ENCODE measurements around the gene ABI1.

Gene ABI1

DNA sequence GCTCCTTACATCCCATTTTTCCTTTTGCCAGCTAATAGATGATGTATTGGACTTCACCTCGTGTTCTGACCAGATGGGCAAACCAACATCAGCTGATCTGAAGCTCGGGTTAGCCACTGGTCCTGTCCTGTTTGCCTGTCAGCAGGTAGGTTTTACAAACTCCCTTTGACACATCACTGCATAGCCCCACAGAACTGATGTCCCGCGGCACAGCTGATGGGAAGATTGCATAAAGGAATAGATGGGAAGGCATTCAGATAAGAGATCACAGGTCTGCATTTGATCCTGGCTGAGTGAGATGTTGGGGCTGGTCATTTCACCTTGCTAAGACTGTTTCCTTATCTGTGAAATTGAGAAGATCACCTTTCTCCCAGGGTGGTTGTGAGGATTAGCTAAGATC is 125.3 kb downstream of the ABI1 start:
- in situ Hi-C loops (cut with HindIII; ENCODE audit: low sequenced_read_pairs): loop anchor here (5.0 kb wide), 1 partner anchor 37 kb away; no protein-coding TSS in a partner anchor
- TF ChIP-seq, protein P1, sequence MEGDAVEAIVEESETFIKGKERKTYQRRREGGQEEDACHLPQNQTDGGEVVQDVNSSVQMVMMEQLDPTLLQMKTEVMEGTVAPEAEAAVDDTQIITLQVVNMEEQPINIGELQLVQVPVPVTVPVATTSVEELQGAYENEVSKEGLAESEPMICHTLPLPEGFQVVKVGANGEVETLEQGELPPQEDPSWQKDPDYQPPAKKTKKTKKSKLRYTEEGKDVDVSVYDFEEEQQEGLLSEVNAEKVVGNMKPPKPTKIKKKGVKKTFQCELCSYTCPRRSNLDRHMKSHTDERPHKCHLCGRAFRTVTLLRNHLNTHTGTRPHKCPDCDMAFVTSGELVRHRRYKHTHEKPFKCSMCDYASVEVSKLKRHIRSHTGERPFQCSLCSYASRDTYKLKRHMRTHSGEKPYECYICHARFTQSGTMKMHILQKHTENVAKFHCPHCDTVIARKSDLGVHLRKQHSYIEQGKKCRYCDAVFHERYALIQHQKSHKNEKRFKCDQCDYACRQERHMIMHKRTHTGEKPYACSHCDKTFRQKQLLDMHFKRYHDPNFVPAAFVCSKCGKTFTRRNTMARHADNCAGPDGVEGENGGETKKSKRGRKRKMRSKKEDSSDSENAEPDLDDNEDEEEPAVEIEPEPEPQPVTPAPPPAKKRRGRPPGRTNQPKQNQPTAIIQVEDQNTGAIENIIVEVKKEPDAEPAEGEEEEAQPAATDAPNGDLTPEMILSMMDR (IDR thresholded peaks at IDR 0.05; ENCODE audit: low read depth, low read length, missing control alignments): no peak
- H3K4me3 ChIP-seq (ENCODE audit: low read depth, low read length): no peak overlapping the region
- no peak for DNase-seq (ENCODE audit: low read depth)

DNA sequence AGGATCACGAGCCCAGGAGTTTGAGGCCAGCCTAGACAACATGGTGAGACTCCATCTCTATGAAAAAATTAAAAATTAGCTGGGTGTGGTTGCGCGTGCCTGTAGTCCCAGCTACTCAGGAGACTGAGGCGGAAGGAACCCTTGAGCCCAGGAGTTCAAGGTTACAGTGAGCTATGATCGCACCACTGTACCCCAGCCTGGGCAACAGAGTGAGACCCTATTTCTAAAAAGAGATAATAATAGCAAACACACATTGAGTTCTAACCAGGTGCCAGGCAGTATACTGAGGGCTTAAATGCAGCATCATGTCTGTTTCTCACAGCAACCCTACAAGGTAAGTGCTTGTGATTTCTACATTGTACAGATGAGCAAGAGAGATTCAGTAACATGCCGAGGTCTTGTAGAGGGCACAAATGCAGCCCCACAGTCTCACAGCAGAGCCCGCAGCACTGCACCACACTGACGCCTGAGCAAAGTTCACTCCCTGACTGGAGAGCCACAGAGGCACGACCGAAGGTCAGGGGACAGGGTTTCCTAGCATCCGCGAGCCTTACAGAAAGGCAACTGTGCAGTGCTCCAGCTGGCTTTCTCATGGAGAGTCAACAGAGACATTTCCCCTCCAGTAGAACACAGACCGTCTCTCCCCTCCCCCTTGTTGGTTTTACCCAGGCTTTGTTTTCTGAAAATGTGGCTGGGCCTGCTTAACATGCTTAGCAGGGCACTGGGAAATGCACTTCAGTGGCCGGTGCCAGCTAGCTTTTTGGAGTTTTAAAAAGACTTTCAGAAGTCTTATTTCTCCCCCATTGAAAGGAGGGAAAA is 126.8 kb downstream of the ABI1 start:
- TF ChIP-seq, protein P1 (IDR thresholded peaks at IDR 0.05; ENCODE audit: low read depth, low read length, missing control alignments): no peak
- in situ Hi-C loops (cut with HindIII; ENCODE audit: low sequenced_read_pairs): no loop called here
- H3K4me3 ChIP-seq (ENCODE audit: low read depth, low read length): no peak overlapping the region
- DNase-seq (ENCODE audit: low read depth): no peak

DNA sequence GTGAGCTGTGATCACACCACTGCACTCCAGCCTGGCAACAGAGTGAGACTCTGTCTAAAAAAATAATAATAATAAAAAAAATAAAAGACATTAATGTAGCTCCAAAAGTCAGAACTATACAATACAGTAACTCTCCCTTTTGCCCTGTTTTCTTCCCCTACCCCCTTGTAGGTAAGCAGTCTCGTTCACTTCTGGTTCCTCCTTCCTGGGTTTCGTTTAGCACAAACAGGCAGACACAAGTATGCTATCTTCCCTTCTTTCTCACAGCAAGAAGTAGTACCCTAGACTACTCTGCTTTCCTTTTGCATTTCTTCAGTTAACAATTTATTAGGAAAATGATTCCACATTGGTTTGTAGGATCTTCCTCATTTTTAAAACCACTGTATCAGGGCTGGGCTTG is 130.2 kb downstream of the ABI1 start:
- in situ Hi-C loops (cut with HindIII; ENCODE audit: low sequenced_read_pairs): no loop called here

GRCh38 chr10:26729395-26729794 is 131.4 kb downstream of the ABI1 start:
- DNase-seq (ENCODE audit: low read depth): no peak
- in situ Hi-C loops (cut with HindIII; ENCODE audit: low sequenced_read_pairs): no loop called here
- TF ChIP-seq, protein P1 (IDR thresholded peaks at IDR 0.05; ENCODE audit: low read depth, low read length, missing control alignments): no peak
- H3K4me3 ChIP-seq (ENCODE audit: low read depth, low read length): no peak overlapping the region

More for the DNA sequence above, 130.2 kb downstream of the ABI1 start:
- no peak for DNase-seq (ENCODE audit: low read depth)
- no peak overlapping the region for H3K4me3 ChIP-seq (ENCODE audit: low read depth, low read length)
- TF ChIP-seq, protein P1 (IDR thresholded peaks at IDR 0.05; ENCODE audit: low read depth, low read length, missing control alignments): no peak

DNA sequence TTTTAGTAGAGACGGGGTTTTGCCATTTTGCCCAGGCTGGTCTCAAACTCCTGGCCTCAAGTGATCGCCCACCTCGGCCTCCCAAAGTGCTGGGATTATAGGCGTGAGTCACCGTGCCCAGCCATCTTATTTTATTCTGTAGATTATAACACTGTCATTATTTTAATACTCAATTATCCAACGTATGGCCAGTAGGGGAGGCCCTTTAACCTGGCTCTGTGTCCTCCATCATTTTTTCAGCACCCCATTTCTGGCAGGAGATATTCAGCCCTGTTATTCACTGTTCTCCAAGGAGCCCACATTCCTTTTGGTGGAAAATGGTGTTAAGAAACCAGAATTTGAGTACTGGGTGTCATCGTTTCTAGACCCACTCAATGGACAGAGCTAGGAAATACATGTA is 131.8 kb downstream of the ABI1 start:
- no peak overlapping the region for H3K4me3 ChIP-seq (ENCODE audit: low read depth, low read length)
- no peak for DNase-seq (ENCODE audit: low read depth)
- TF ChIP-seq, protein P1 (IDR thresholded peaks at IDR 0.05; ENCODE audit: low read depth, low read length, missing control alignments): no peak
- in situ Hi-C loops (cut with HindIII; ENCODE audit: low sequenced_read_pairs): no loop called here

- no peak overlapping the region for H3K4me3 ChIP-seq (ENCODE audit: low read depth, low read length)
- in situ Hi-C loops (cut with HindIII; ENCODE audit: low sequenced_read_pairs): no loop called here
- DNase-seq (ENCODE audit: low read depth): no peak
- TF ChIP-seq, protein P1 (IDR thresholded peaks at IDR 0.05; ENCODE audit: low read depth, low read length, missing control alignments): no peak
Observed at GRCh38 chr10:26727005-26727404, 133.8 kb downstream of the ABI1 start.

Data from astrocyte of the cerebellum (primary cell).